NCI-H1417 treated with DMSO at 0.1 percent for 48 hours (cell line): Measurements from ENCODE around the gene EEF1G.
A peak's percentile ranks its signal among the peaks of the same experiment; 100 is the strongest.
"Not testable (repeated sequence)": the region's sequence is repeated elsewhere in the genome, so short reads cannot be mapped to it uniquely, and the experiment has no call there.

Source experiments
- DNase-seq: peaks from one replicate; lab custom pipeline; 2025; lab: John Stamatoyannopoulos, UW

Gene EEF1G

GRCh38 chr11:62573592-62574362 is at the start of gene EEF1G:
EEF1G (minus strand) TSS chr11:62573891; CDS start chr11:62573842, 49 bp downstream.
- DNase-seq, result peak; percentile 99

- DNase-seq, result no peak
These were observed 48.9 kb upstream of the EEF1G start for GRCh38 chr11:62622476-62623089.

GRCh38 chr11:62621567-62622470 is 48.1 kb upstream of the EEF1G start, which contains the start of gene B3GAT3:
B3GAT3 (minus strand) TSS chr11:62621986; CDS start chr11:62621947, 39 bp downstream.
- peak; percentile 96 for DNase-seq

- no peak for DNase-seq
These were observed 47.4 kb upstream of the EEF1G start for GRCh38 chr11:62621027-62621566.

- not testable (repeated sequence) for DNase-seq
These were observed 43.3 kb upstream of the EEF1G start for GRCh38 chr11:62616957-62617356.

- no peak for DNase-seq
These were observed 41.8 kb upstream of the EEF1G start for GRCh38 chr11:62615521-62615920.

GRCh38 chr11:62614275-62614674 is 40.6 kb upstream of the EEF1G start:
- no peak for DNase-seq

GRCh38 chr11:62613291-62613778 is 39.6 kb upstream of the EEF1G start:
- no peak for DNase-seq

GRCh38 chr11:62612366-62613290 is 38.9 kb upstream of the EEF1G start, which contains the start of the genes EML3 and ROM1:
EML3 (minus strand) TSS chr11:62612775; CDS start chr11:62612457, 318 bp downstream.
ROM1 (plus strand) TSS chr11:62613257; CDS start chr11:62613282, 25 bp downstream.
- DNase-seq, result no peak

- DNase-seq, result no peak
These were observed 38.1 kb upstream of the EEF1G start for GRCh38 chr11:62611705-62612365.

- DNase-seq, result no peak
These were observed 37.4 kb upstream of the EEF1G start for GRCh38 chr11:62610814-62611704.

GRCh38 chr11:62610403-62610802 is 36.7 kb upstream of the EEF1G start:
- DNase-seq, result no peak

- no peak for DNase-seq
These were observed 35.1 kb upstream of the EEF1G start for GRCh38 chr11:62608776-62609175.

GRCh38 chr11:62607714-62608113 is 34.0 kb upstream of the EEF1G start:
- DNase-seq, result no peak

GRCh38 chr11:62605902-62606301 is 32.2 kb upstream of the EEF1G start:
- no peak for DNase-seq

- no peak for DNase-seq
These were observed 31.8 kb upstream of the EEF1G start for GRCh38 chr11:62605467-62605866.

- DNase-seq, result no peak
These were observed 30.9 kb upstream of the EEF1G start for GRCh38 chr11:62604460-62605120.

GRCh38 chr11:62603776-62604299 is 30.1 kb upstream of the EEF1G start:
- no peak for DNase-seq
